Measurements from ENCODE around the gene RIN3.

RIN3 gene

DNA sequence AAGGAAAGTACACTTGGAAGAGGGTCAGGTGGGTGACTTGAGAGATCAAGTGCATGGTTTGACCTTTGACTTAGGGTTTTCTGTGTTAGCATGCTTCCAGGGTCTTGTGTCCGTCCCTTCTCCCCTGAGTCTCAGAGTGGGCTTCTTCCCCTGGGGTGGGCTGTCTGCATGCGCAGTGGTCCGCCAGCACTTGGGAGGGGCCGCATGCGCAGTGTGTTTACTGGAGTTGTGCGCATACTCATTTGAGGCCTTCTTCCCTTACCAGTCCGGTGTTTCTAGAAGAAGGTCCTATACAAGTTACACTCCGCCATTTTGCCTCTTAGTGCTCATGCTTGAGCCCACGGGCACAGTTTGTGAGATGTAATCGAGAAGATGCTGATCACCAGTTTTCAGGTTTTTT lies 58.5 kb downstream of the RIN3 start:
- Histone ChIP-seq H3K27me3 (ENCODE audit: control insufficient read depth, insufficient read depth, low read length) (no peaks in the 10 kb centered on the region), H3K36me3 (ENCODE audit: control insufficient read depth, insufficient read depth, low read length) (no peaks in the 10 kb centered on the region), H3K27ac (ENCODE audit: low read depth, low read length) (no peak overlapping the region), H3K4me1 (ENCODE audit: control insufficient read depth, insufficient read depth, low read length) (peaks cover 15% of the 10 kb centered on the region), H3K9me3 (ENCODE audit: control insufficient read depth, insufficient read depth, low read length) (no peaks in the 10 kb centered on the region), H3K9ac (ENCODE audit: low read depth, low read length) (no peak overlapping the region), H3K4me3 (ENCODE audit: low read depth, low read length) (no peak overlapping the region)

DNA sequence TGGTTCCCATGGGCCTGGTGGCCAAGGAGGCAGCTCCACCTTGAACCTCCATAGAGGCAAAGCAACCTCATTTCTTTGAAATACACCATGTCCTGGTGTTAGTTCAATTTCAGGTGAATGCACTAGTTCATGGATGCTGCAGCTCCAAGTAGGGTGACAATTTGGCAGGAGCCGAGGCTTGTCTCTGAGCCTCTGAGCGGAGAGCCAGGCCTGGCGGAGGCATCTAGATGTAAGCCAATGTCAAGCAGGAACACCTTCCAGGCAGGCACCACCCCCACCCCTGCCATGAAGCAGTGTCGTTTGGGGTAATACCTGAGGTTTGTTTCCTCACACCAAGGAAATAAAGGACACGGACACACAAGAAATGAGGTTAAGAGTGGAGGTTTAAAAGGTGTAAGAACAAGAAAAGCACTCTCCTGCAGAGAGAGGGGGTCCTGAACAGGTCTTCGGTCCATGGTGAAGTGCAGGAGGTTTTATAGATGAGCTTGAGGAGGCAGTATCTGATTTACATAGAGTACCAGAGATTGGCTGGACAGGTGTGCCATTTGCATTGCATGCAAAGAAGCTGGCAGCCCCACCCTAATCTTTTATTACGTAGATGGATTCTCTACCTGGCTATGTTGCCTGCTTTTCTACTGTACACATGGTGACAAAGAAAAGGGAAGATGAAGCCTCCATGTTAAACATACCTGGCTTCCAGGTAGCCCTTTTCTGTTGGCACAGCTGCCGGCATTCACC lies 60.3 kb downstream of the RIN3 start:
- peaks cover 15% of the 10 kb centered on the region for H3K4me1 ChIP-seq (ENCODE audit: control insufficient read depth, insufficient read depth, low read length)
- H3K36me3 ChIP-seq (ENCODE audit: control insufficient read depth, insufficient read depth, low read length), result no peaks in the 10 kb centered on the region
- no peak overlapping the region for H3K27ac ChIP-seq (ENCODE audit: low read depth, low read length)
- H3K9ac ChIP-seq (ENCODE audit: low read depth, low read length), result no peak overlapping the region
- no peak overlapping the region for H3K4me3 ChIP-seq (ENCODE audit: low read depth, low read length)
- no peaks in the 10 kb centered on the region for H3K9me3 ChIP-seq (ENCODE audit: control insufficient read depth, insufficient read depth, low read length)
- no peaks in the 10 kb centered on the region for H3K27me3 ChIP-seq (ENCODE audit: control insufficient read depth, insufficient read depth, low read length)

DNA sequence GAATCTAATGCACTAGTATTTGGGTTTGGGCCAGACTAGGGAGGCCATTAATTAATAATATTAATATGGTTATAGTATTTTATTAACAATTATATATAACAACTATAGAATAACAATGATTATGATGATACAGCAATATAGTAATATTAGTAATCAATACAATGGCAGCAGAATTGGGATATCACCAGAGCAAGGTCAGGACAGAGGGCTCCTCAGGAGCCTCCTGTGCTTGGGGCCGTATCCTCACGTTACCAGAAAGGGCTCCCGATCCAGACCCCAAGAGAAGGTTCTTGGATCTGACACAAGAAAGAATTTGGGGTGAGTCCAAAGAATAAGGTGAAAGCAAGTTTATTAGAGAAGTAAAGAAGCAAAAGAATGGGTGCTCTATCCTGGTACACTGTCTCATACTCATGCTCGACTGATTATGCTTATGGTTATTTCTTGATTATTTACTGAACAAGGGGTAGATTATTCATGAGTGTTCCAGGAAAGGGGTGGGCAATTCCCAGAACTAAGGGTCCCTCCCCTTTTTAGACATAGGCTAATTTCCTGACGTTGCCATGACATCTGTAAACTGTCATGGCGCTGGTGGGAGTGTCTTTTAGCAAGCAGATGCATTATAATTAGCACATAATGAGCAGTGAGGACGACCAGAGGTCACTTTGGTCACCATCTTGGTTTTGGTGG lies 61.6 kb downstream of the RIN3 start:
- H3K9ac ChIP-seq (ENCODE audit: low read depth, low read length), result no peak overlapping the region
- no peaks in the 10 kb centered on the region for H3K36me3 ChIP-seq (ENCODE audit: control insufficient read depth, insufficient read depth, low read length)
- no peak overlapping the region for H3K27ac ChIP-seq (ENCODE audit: low read depth, low read length)
- no peak overlapping the region for H3K4me3 ChIP-seq (ENCODE audit: low read depth, low read length)
- no peaks in the 10 kb centered on the region for H3K27me3 ChIP-seq (ENCODE audit: control insufficient read depth, insufficient read depth, low read length)
- peaks cover 15% of the 10 kb centered on the region for H3K4me1 ChIP-seq (ENCODE audit: control insufficient read depth, insufficient read depth, low read length)
- H3K9me3 ChIP-seq (ENCODE audit: control insufficient read depth, insufficient read depth, low read length), result no peaks in the 10 kb centered on the region

GRCh38 chr14:92575748-92576303 lies 62.2 kb downstream of the RIN3 start:
- Histone ChIP-seq H3K9ac (ENCODE audit: low read depth, low read length) (no peak overlapping the region), H3K27ac (ENCODE audit: low read depth, low read length) (no peak overlapping the region), H3K36me3 (ENCODE audit: control insufficient read depth, insufficient read depth, low read length) (no peaks in the 10 kb centered on the region), H3K4me1 (ENCODE audit: control insufficient read depth, insufficient read depth, low read length) (peaks cover 15% of the 10 kb centered on the region), H3K9me3 (ENCODE audit: control insufficient read depth, insufficient read depth, low read length) (no peaks in the 10 kb centered on the region), H3K27me3 (ENCODE audit: control insufficient read depth, insufficient read depth, low read length) (no peaks in the 10 kb centered on the region), H3K4me3 (ENCODE audit: low read depth, low read length) (no peak overlapping the region)

DNA sequence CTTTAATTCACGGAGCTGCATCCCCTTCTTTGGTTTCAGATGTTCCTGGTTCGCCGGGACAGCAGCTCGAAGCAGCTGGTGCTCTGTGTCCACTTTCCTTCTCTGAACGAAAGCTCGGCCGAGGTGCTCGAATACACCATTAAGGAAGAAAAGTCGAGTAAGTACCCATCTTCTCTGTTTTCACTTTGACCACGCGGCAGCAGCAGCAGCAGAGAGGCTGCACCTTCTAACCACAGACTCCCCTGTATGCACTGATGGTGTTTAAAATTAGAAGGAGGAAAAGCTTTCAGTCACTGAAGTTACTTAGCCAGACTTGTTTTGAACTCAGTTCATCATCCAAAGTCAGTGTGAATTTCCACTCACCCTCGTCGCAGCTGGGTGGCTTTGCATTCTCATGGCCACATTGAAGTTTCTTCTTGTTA lies 63.8 kb downstream of the RIN3 start:
- H3K9ac ChIP-seq (ENCODE audit: low read depth, low read length), result no peak overlapping the region
- no peak overlapping the region for H3K27ac ChIP-seq (ENCODE audit: low read depth, low read length)
- H3K4me1 ChIP-seq (ENCODE audit: control insufficient read depth, insufficient read depth, low read length), result peaks cover 15% of the 10 kb centered on the region
- H3K9me3 ChIP-seq (ENCODE audit: control insufficient read depth, insufficient read depth, low read length), result no peaks in the 10 kb centered on the region
- H3K4me3 ChIP-seq (ENCODE audit: low read depth, low read length), result no peak overlapping the region
- no peaks in the 10 kb centered on the region for H3K27me3 ChIP-seq (ENCODE audit: control insufficient read depth, insufficient read depth, low read length)
- no peaks in the 10 kb centered on the region for H3K36me3 ChIP-seq (ENCODE audit: control insufficient read depth, insufficient read depth, low read length)

DNA sequence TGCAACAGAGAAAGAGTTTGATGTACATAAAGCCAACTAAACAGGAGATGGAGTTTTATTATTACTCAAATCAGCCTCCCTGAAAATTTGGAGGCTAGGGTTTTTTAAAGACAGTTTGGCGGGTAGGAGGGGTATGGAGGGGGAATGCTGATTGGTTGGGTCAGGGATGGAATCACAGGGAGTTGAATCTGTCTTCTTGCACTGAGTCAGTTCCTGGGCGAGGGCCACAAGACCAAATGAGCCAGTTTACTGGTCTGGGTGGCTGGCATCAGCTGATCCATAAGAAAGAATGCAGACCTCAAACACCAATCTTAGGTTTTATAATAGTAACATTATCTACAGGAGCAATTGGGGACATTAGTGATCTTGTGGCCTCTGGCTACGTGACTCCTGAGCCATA lies 64.9 kb downstream of the RIN3 start:
- Histone ChIP-seq H3K27ac (ENCODE audit: low read depth, low read length) (no peak overlapping the region), H3K36me3 (ENCODE audit: control insufficient read depth, insufficient read depth, low read length) (no peaks in the 10 kb centered on the region), H3K27me3 (ENCODE audit: control insufficient read depth, insufficient read depth, low read length) (no peaks in the 10 kb centered on the region), H3K9me3 (ENCODE audit: control insufficient read depth, insufficient read depth, low read length) (no peaks in the 10 kb centered on the region), H3K4me3 (ENCODE audit: low read depth, low read length) (no peak overlapping the region), H3K9ac (ENCODE audit: low read depth, low read length) (no peak overlapping the region), H3K4me1 (ENCODE audit: control insufficient read depth, insufficient read depth, low read length) (peaks cover 10% of the 10 kb centered on the region)

GRCh38 chr14:92579244-92579936 lies 65.8 kb downstream of the RIN3 start:
- Histone ChIP-seq H3K4me3 (ENCODE audit: low read depth, low read length) (no peak overlapping the region), H3K9me3 (ENCODE audit: control insufficient read depth, insufficient read depth, low read length) (no peaks in the 10 kb centered on the region), H3K27ac (ENCODE audit: low read depth, low read length) (no peak overlapping the region), H3K27me3 (ENCODE audit: control insufficient read depth, insufficient read depth, low read length) (no peaks in the 10 kb centered on the region), H3K9ac (ENCODE audit: low read depth, low read length) (no peak overlapping the region), H3K4me1 (ENCODE audit: control insufficient read depth, insufficient read depth, low read length) (0 out of 2 replicates have a peak, but pooled peaks cover 2% of the 10 kb centered on the region), H3K36me3 (ENCODE audit: control insufficient read depth, insufficient read depth, low read length) (no peaks in the 10 kb centered on the region)

DNA sequence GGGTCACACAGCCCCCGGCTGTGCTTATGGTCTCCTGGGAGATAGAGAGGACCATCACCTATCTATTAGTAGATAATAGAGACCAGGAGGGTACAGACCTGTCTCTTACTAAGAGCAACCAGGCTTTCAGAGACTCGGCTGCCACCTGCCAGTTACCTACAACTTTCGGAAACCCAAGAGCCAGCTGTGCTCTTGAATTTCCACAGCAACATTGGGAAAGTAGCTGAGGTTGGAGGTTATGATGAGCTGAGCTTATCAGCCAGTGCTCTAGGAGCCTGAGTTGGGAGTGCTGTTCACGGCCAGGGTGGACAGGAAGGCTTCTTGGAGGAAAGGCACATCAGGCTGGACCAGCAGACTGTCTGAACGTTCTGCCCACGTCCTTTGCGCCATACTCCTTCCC lies 67.6 kb downstream of the RIN3 start:
- Histone ChIP-seq H3K4me3 (ENCODE audit: low read depth, low read length) (no peak overlapping the region), H3K9me3 (ENCODE audit: control insufficient read depth, insufficient read depth, low read length) (no peaks in the 10 kb centered on the region), H3K36me3 (ENCODE audit: control insufficient read depth, insufficient read depth, low read length) (no peaks in the 10 kb centered on the region), H3K9ac (ENCODE audit: low read depth, low read length) (no peak overlapping the region), H3K27ac (ENCODE audit: low read depth, low read length) (no peak overlapping the region), H3K27me3 (ENCODE audit: control insufficient read depth, insufficient read depth, low read length) (no peaks in the 10 kb centered on the region), H3K4me1 (ENCODE audit: control insufficient read depth, insufficient read depth, low read length) (no peaks in the 10 kb centered on the region)

DNA sequence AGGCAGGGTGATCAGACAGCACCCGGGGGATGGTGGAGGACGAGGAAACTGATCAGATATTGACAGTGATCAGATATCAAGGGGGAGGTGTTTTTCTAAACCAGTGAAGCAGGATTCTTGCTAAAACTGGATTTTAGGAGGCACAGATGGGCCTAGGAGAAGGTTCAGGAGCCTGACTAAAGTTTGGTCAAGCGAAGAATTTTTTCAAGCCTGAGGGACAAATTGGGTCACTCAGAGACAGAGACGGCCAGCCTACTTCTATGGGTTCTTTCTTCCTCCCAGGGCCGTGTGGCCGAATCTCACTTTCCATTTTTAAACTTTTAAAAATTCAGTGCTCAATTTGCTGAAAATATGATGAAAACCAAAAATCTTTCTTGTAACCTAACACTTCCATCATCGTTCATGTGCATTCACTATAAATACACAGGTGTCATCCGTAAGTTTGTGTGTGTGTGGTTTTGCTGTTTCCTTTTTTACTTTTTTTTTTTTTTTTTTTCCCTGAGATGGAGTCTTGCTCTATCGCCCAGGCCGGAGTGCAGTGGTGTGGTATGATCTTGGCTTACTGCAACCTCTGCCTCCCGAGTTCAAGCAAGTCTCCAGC lies 68.5 kb downstream of the RIN3 start:
- Histone ChIP-seq H3K36me3 (ENCODE audit: control insufficient read depth, insufficient read depth, low read length) (no peaks in the 10 kb centered on the region), H3K9ac (ENCODE audit: low read depth, low read length) (no peak overlapping the region), H3K4me3 (ENCODE audit: low read depth, low read length) (no peak overlapping the region), H3K27me3 (ENCODE audit: control insufficient read depth, insufficient read depth, low read length) (no peaks in the 10 kb centered on the region), H3K9me3 (ENCODE audit: control insufficient read depth, insufficient read depth, low read length) (no peaks in the 10 kb centered on the region), H3K4me1 (ENCODE audit: control insufficient read depth, insufficient read depth, low read length) (no peaks in the 10 kb centered on the region), H3K27ac (ENCODE audit: low read depth, low read length) (no peak overlapping the region)

GRCh38 chr14:92582706-92583452 lies 69.3 kb downstream of the RIN3 start:
- H3K36me3 ChIP-seq (ENCODE audit: control insufficient read depth, insufficient read depth, low read length), result no peaks in the 10 kb centered on the region
- no peaks in the 10 kb centered on the region for H3K9me3 ChIP-seq (ENCODE audit: control insufficient read depth, insufficient read depth, low read length)
- no peak overlapping the region for H3K9ac ChIP-seq (ENCODE audit: low read depth, low read length)
- no peak overlapping the region for H3K4me3 ChIP-seq (ENCODE audit: low read depth, low read length)
- H3K4me1 ChIP-seq (ENCODE audit: control insufficient read depth, insufficient read depth, low read length), result no peaks in the 10 kb centered on the region
- H3K27ac ChIP-seq (ENCODE audit: low read depth, low read length), result no peak overlapping the region
- H3K27me3 ChIP-seq (ENCODE audit: control insufficient read depth, insufficient read depth, low read length), result no peaks in the 10 kb centered on the region
